Amniotic epithelial cell (primary cell): ENCODE results near the gene SPAG8.

ENCODE experiments used
- DNase-seq: peaks from one replicate; pipeline ENCODE4 v3.0.0-alpha.2; 2010; ENCODE audit warnings: low read depth

Gene SPAG8

DNA sequence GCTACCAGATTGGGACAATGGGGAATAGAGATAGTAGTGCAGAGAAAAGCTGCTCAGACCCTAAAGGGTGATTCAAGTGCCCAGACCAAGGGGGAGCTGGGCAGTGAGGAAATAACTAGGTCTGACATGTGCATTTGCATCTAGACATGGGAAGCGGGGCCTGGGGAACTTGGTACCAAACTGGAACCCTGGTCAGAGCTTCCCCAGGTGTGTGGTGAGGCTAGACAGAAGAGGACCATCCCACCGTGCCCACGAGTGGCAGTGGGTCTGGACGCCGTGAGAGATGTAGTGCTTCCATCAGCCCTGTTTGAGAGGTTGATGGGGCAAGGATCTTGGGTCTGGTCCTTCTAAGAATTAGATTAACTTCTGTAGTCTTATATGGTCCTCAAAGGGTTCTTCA, 24.5 kb upstream of the SPAG8 start:
- no peak for DNase-seq

DNA sequence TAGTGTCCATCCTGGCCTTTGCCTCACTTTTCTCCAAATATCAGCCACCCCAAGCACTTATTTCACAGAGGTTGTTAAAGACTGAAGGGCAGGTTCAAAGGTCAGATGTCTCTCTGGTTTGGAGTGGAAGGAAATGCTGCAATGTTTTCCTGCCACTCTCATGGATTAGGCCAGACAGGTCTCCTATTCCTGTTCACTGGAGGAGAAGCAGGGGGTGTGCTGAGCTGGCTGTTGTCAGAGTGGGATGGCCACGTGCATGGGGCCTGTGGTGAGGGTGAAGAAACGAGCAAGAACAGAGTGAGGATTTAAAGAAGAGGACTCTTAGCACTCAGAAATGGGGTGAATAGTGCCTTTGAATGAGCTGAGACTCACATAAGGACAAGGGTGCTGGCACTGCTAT, 23.7 kb upstream of the SPAG8 start:
- DNase-seq, result no peak

DNA sequence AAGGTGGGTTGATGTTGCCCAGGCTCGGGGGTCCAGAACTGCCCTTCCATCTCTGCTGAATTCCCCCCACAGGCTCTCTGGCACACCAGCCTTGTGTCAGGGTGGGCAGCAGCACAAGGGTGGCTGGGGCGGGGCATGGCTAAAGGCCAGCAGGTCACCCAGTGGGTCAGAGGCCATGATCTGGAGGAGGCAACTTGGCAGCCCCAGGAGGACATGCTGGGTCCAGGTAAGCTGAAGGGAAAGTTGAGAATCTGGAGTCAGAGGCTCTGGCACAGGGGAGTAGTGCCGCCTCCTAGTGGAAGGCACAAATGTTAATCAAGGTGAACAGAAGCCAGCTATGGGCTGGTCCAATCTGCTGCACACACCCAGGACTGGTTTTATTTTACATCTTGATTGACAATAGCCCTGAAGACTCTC, 23.2 kb upstream of the SPAG8 start:
- no peak for DNase-seq

DNA sequence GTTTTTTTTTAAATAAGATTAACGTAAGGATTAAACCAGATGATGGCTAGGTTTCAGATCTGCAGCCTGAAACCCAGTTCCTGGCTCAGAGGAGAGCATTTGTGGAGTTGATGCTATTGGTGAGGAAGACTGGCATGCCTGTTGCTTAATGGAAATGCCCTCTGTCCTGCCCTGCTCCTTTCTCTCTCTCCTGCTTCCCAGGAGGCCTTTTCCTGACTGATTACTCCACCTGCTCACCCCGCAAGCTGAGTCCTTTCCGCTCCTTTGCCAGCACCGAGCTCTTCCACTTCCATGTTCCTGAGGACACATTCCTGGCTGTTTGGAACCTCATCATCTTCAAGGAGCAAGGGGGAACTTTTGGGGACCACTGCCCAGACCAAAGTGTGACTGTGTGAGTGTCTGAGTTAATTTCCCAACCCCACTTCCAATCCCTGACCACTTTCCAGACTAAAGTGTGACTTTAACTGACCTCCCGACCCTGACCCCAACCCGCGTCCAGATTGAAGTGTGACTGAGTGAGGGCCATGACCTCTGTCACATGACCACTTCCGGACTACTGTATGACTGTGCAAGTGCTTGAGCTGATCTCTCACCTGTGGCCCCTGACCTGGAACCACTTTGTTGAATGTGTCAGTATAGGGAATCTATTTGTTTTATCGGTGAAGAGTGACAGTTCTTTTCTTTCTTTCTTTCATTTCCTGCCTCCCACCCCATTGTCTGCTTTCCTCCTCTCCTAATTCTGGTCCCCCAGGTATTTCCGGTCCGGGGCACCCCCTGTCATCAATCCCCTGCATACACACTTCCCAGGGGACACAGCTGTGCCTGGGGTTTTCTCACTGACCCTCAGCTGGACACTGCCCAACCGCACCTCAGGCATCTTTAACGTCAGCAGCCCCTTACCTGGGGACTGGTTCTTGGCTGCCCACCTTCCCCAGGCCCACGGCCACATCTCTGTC, 22.5 kb upstream of the SPAG8 start:
- no peak for DNase-seq

DNA sequence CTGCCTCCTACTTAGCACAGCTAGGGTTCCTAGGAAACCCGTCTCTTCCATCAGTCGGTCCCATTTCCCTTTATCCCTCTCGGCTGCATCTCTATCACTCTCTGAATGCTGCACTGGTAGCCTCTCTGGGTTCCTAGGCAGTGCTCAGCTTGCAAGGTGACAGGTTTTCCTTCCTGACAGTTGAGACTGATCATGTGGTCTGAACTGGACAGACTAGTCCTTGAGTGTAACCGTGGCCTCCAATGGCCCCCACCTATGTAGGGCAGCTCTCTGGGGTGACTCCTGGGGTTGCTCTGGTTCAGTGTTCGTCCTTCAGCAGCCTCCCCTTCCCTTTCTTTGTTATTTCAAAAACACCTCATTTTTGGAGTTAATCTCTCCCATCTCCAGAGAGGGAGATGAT, 20.8 kb upstream of the SPAG8 start:
- DNase-seq, result no peak

DNA sequence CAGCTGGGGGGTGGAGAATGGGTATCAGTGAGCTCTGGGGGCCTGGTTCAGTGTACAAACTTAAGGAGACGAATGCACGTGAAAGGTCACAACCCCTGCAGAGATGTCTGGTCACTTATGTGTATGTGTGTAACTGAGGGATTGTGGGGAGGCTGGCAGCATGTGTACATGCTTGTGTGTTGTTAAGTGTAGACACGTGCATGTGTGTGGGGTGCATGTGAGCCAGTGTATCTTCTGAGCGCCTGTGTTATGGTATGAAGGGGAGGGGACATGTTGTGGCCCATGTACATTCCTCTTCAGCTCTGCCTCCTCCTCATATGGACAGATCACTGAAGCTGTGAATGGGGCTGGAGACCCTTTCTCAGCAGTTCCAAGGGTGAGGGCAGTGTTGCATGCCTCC, 19.0 kb upstream of the SPAG8 start:
- no peak for DNase-seq

DNA sequence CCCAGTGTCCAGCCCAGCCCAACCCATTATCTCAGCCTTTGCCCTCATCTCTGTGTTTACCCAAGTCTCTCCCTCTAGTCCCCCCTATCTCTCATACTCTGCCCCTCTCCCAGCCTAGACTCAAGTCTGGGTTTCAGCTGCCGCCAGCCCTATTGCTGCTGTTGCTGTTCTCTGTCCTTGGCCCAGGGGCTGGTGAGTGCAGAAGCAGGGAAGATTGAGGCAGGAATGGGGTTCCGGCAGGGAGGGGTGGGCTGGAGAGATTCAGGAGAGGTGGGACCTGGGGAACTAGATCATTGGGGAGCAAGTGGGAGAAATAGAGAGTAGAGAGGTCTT, 17.7 kb upstream of the SPAG8 start:
- DNase-seq, result no peak

DNA sequence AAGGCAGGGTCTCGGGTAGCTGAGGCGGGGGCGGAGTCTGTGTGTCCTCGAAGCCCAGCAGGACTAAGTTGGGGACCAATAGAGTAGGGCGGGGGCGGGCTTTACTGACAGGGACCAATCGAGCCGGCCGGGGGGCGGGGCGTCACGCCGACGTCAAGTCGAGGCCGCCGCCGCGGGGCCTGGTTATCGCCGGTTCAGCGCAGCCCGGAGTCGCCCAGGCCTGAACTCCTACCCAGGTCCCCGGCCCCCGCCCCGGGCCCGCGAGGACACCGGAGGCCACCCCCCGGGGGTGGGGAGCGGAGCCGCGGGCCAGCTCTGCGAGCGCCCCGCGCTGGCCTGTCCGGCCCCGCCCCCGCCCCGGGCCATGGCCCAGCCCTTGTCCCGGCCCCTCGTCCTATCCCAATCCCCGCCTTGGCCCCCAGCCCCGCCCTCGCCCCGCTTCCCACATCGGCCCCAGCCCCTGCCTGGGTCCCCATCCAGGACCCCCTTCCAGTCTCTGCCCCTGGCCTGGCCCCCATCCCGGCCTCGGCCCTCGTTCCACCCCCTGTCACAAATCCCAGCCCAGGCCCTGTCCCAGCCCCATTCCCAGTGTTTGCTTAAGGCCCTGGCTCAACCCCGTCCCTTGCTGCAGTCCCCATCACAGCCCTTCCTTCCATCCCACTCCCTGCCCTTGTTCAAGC, 17.2 kb upstream of the SPAG8 start, which contains the start of gene TMEM8B:
Gene TMEM8B (plus strand): TSS at position 145 of the 680 bp plus-strand sequence. CDS start 220 bp downstream, at position 365.
- peak; percentile 84 for DNase-seq

DNA sequence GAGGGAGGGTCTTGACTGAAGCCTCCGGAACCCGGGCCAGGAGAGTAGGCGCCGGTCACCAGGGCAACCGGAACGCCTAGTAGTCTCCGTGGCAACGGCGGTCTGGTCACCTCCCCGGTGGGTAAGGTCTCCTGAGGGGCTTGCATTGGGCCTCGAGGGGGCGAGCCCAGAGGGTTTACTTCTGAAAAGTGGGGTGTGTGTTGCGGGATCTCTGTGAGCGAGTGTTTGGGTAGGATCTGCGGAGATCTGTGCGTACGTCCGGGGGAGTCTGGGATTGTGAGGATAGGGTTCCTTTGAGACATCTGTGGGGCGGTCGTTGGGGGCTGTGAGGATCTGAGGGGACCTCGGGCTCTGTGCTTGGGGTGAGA, 16.6 kb upstream of the SPAG8 start, which contains the start of gene FAM221B:
Gene FAM221B (minus strand): TSS at position 17 of the 368 bp plus-strand sequence. CDS start 2,571 bp downstream, outside the sequence.
- DNase-seq, result no peak

DNA sequence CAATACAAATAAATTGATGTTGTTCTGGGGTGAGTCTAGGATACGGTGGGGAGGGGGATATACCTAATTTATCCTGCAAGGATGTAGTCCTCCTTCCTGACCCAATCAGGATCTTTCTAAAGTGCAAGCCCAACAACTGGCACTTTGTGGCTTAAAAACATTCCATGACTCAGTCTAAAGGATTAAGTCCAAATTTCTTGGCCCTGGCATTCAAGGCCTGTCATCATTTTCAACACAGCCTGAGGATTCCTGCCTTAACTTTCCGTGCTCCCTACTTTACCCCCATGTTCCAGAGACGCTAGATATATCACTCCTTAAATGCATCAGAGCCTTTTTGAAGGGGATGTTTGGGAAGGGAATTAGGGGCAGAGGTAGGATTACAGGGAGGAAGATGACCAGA, 15.4 kb upstream of the SPAG8 start:
- peak; percentile 84 for DNase-seq

DNA sequence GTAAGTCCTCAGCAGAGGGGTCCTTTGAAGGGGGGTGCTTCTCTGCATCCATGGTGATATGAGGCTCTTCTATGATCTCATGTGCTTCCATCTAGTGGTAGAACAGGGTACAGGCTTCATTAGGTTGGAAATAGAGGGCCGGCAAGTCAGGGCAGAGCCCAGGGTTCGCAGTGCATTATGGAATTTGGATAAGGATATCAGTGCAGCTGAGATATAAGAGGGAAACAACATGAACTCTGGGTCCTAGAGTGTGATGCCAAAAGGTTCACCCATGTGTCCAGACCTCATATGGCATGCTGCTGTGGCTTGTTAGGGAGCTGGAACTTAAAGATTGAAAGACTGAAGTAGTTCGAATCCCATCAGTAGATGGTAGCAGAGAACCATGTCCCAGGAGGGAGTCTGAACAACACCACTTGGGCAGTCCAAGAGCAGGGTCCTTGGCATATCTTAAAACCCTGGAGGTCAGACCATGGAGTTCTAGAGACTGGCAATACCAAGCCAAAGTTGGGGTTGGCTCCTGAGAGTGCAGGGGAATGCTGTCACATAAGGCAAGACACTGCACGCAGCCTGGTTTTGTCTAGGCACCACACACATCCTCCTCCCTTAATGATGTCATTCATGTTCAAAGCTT, 14.1 kb upstream of the SPAG8 start:
- DNase-seq, result peak; percentile 71

DNA sequence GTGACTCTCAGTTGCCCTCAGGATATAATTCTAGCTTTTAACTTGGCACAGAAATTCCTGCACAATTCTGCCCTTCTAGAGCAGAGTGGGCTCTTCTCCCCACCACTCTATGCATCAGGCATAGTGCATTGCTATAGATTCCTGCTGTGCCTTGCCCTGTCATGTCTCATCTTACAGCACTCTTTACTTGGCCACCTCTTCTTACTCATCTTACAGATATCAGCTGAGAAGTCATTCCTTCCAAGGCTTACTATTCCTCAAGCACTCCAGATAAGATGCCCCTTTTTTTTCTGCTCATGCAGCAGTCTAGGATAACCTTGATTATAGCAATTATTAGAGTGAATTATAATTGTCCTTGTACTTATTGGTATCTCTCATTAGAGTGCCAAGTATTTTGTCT, 10.9 kb upstream of the SPAG8 start:
- no peak for DNase-seq

DNA sequence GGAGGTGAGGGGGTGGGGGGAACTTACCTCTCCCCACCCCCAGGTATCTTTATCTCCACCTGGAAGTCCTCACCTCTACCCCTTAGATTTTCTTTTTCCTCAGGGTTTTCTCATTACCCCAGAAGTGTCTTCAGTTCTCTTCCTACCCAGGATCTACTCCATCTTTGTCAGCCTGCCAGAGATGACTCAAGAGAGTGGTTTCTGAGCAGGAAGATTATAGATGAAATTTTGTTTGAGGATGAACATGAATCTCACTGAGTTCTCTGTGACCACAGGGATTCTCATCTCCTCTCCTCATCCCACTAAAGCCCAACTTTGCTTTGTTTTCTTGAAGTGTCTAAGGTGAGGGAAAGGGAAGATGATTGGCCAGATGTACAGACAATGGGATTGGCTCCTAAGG, 8.0 kb upstream of the SPAG8 start:
- peak; percentile 85 for DNase-seq

DNA sequence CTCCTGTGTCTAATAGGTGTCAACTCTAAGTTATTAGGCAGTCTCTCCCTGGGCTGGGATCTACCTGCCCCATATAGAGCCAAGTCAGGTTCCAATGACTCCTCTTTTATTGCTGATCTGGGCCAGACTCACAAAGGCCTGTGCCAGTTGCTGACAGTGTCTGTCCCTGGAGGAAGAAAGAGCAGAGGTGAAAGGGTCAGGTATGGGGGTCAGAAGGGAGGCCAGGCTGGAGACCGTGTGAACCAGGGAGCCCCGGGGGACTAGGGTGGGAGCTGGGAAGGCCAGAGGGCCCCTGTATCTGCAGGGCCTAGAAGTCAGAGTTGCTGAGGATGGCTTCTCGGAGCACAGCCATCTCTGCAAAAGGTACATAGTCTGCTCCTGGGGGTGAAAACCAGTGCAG, 6.3 kb upstream of the SPAG8 start:
- no peak for DNase-seq

DNA sequence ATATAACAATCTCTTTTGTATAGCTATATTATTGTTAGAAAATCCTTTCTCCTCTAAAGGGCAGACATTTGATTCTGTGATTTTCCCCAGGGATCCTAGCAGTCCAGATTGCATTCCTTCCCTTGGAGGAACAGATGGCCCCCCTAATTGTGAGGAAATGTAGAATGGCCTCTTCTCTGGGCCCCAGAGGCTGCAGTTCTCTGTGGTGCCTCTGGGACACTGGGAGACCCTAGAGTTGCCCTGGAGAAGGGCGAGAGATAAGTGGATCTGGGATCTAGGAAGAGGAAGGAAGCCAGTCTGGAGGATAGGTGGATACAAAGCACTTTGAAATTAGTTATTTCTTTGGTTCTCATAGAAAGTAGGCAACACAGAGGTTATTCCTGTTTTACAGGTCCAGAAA, 4.6 kb upstream of the SPAG8 start:
- no peak for DNase-seq

DNA sequence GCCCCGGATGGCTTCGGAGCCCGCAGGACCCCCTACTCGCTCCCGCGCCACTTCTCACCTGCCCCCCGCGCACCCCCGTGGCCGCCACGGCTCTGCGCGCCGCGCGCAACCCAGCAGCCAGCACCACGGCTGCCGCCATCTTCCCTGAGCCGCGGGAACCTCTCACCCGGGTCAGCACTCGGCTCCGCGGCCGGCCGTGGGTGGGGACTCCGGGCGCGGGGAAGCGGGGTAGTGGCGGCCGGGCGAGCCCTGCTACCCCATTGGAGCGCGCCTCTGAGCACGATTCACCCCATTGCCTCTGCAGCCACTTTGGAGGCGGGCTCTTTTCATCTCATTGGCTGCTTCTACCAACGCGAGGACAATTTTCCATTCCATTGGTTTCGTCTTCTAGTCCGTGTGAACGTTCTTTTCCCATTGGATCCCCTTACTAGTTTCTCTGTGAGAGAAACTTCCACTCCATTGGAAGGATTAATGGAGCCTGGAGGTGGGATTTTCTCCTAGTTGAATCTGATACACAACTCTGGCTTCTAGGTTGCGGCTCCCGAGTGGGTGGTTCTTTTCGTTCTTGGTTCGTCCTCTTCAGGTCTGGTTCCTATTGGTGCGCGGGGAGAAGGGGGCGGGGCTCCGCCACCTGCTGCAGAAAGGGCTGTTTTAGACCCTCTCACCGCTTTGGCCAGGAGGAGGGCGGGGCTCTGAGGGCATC, 2.9 kb upstream of the SPAG8 start, which contains the start of gene HINT2:
Gene HINT2 (minus strand): TSS at position 202 of the 703 bp plus-strand sequence. CDS start 63 bp downstream, at position 139.
- peak; percentile 100 for DNase-seq

DNA sequence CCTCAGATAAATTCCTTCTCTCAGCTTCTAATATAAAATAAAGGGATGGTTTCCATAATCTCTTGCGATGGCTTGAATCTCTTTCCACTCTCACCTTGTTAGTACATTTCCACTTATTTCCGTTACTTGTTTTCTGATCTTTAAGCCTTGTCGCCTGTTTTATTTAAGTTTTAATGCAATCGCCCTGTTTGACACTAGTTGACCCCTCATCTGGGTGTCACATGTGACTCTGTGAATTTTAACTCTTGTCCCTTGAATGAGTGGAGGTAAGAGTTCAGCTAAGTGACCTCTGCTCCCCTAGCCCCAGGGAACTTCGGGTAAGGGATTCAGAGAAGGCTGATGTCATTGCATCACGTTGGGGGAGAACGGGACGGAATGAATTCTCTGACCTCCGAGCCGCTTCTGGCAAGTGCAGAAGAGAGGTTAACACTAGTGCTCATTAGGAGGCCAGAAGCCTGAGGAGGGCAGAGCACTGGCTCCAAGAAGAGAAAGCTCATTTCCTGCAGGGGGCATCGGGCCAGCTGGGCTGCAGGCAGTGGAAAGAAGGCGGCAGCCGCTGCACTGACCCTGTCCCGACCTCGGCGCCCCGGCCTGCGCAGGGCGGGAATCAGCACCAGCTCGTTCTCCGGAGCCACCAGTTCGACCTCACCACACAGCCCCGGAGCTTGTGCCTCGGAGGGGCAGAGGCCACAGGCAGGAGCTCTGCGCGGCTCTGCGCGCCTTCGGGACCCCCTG, 2.2 kb upstream of the SPAG8 start:
- DNase-seq, result peak; percentile 67

DNA sequence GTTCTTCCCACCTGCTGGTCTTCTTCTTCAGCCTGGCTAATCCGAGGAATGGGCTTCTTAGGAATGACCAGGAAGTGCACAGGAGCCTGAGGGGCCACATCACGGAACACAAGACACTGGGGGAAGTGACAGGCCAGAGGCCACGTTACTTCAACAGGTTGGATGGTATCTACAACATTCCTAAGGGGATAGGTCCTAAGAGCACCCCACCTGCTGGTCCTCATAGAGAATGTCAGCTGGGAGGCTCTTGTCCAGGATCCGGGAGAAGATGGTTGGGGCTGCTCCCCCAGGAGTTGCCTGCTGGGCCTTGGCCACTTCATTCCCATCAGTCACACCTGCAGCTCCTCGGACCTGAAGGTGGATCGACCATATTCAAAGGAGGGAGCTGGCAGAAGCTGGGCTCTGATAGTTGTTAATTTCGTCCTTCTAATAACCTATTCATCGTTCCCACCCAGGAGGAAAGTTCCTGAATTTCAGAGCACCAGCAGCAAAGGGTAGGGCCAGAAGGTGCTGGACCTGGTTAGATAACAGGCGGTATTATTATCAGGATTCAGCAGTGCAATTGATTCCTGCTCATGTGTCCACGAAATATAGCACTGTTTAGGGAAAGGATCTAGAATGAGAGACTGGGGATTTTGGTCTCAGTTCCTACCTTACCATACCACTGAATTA, 1.5 kb upstream of the SPAG8 start:
- peak; percentile 37 for DNase-seq

DNA sequence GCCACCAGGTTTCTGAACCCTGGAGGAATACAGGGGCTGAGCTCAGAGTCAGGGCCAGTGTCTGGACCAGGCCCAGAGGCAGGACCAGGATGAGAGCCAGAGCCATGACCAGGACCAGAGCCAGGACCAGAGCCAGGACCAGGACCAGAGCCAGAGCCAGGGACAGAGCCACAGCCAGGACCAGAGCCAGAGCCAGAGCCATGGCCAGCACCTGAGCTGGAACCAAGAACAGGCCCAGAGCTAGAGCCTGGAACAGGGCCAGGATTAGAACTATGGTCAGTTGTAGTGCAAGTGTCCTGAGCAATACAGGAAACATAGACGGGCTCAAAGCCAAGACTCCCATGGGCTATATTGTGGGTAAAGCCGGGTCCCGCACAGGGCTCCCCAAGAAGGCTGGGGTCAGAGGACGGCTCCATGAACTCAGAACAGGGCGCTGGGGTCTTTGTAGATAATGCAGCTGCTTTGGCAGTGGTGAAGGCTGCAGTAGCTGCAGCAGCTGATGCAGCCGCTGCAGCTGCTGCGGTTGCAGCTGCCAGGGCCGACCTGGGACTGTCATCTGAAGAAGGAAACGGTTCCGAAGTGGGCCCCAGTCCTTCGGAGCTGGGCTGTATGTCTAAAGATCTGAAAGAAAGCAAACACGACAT, 559 bp downstream of the SPAG8 start:
- no peak for DNase-seq

DNA sequence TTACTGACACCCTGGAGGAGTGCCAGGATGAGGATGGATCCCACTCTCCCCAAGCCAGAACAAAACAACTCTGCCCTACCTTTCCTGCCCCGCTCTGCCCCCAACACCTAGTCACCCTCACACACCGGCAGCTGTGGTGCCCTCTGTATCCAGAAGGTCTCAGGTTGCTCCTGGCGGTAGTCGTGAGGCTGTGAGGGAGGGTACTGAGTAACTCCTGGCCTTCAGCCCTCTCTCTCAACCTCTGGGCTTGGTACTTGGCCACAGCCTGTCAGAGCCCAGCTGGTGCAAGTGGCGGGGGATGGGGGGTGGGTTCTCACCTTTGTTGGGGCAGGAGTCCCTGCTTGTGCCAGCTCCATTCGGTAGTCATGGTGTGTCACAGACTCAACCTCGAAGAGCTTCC, 1.9 kb downstream of the SPAG8 start:
- no peak for DNase-seq
